Astrocyte (in vitro differentiated cells and primary cell): ENCODE results near the gene PAX3. TPM values are rescaled to one million over a fixed set of nuclear protein-coding genes. Genes with fewer than 3 reads are reported as not detected.

Experiments
- DNase-seq: peaks from one replicate; pipeline ENCODE4 v3.0.0-alpha.2; 2010; ENCODE audit warnings: low read depth
- FAIRE-seq: peaks from 2 replicates; lab custom pipeline; 2011; peaks lifted over from hg19 to GRCh38; lab: Jason Lieb, UNC
- H2AFZ ChIP-seq: 2 replicates; pipeline ENCODE4 v1.6.0; 2012; ENCODE audit warnings: low read depth, low read length, inconsistent platforms
- H3K27ac ChIP-seq: 2 replicates; pipeline ENCODE4 v1.5.1; 2011; ENCODE audit warnings: low read depth, low read length, inconsistent platforms
- H3K27me3 ChIP-seq: 2 replicates; pipeline ENCODE4 v1.6.0; 2011; ENCODE audit warnings: low read length, inconsistent platforms; ENCODE audit not compliant: insufficient read depth
- H3K36me3 ChIP-seq: 2 replicates; pipeline ENCODE4 v1.5.1; 2011; ENCODE audit warnings: low read length, inconsistent platforms; ENCODE audit not compliant: insufficient read depth
- H3K4me1 ChIP-seq: 2 replicates; pipeline ENCODE4 v1.5.1; 2011; ENCODE audit warnings: low read length, inconsistent platforms; ENCODE audit not compliant: insufficient read depth
- H3K4me2 ChIP-seq: 2 replicates; pipeline ENCODE4 v1.6.0; 2012; ENCODE audit warnings: low read length, inconsistent platforms
- H3K4me3 ChIP-seq: 2 replicates; pipeline ENCODE4 v1.5.1; 2011; ENCODE audit warnings: low read depth, mild to moderate bottlenecking, low read length, inconsistent platforms; ENCODE audit not compliant: insufficient read depth
- H3K79me2 ChIP-seq: 2 replicates; pipeline ENCODE4 v1.6.0; 2012; ENCODE audit warnings: mild to moderate bottlenecking, low read length, inconsistent platforms; ENCODE audit not compliant: insufficient read depth
- H3K9ac ChIP-seq: 2 replicates; pipeline ENCODE4 v1.6.0; 2012; ENCODE audit warnings: mild to moderate bottlenecking, low read length, inconsistent platforms
- H3K9me3 ChIP-seq: 2 replicates; pipeline ENCODE4 v1.5.1; 2012; ENCODE audit warnings: low read depth, mild to moderate bottlenecking, low read length, inconsistent platforms; ENCODE audit not compliant: insufficient read depth
- H4K20me1 ChIP-seq: 2 replicates; pipeline ENCODE4 v1.6.0; 2012; ENCODE audit warnings: low read length, inconsistent platforms; ENCODE audit not compliant: insufficient read depth
- H3K27ac Mint-ChIP-seq: one replicate; pipeline ENCODE4 v1.8.0; 2021; ENCODE audit warnings: mild to moderate bottlenecking, mixed read lengths; ENCODE audit not compliant: unreplicated experiment
- H3K27me3 Mint-ChIP-seq: one replicate; pipeline ENCODE4 v1.8.0; 2021; ENCODE audit warnings: low read depth, mixed read lengths; ENCODE audit not compliant: unreplicated experiment
- H3K36me3 Mint-ChIP-seq: one replicate; pipeline ENCODE4 v1.8.0; 2021; ENCODE audit warnings: low read depth, mixed read lengths; ENCODE audit not compliant: unreplicated experiment
- H3K4me1 Mint-ChIP-seq: one replicate; pipeline ENCODE4 v1.8.0; 2021; ENCODE audit warnings: low read depth, mixed read lengths; ENCODE audit not compliant: unreplicated experiment
- H3K4me3 Mint-ChIP-seq: one replicate; pipeline ENCODE4 v1.8.0; 2021; ENCODE audit warnings: mild to moderate bottlenecking, moderate library complexity, mixed read lengths; ENCODE audit not compliant: unreplicated experiment
- H3K9me3 Mint-ChIP-seq: one replicate; pipeline ENCODE4 v1.8.0; 2021; ENCODE audit warnings: mild to moderate bottlenecking, mixed read lengths; ENCODE audit not compliant: unreplicated experiment
- CTCF ChIP-seq: IDR thresholded peaks from 2 replicates; pipeline ENCODE4 v1.5.1; 2011; ENCODE audit warnings: low read depth, mild to moderate bottlenecking, inconsistent platforms, low read length, moderate library complexity; ENCODE audit not compliant: insufficient read depth
- EZH2 ChIP-seq: IDR thresholded peaks from 2 replicates; pipeline ENCODE4 v1.6.1; 2012; ENCODE audit warnings: mild to moderate bottlenecking, low read length, inconsistent platforms; ENCODE audit not compliant: insufficient read depth
- total RNA-seq: library from RNA; stranded (reverse); gene quantifications from 2 replicates; pipeline ENCODE4 v1.2.1, GENCODE V29; 2021

PAX3 gene
- total RNA-seq, 1 donor from 2014 or later = not detected

GRCh38 chr2:222205136-222205535, 93.7 kb downstream of the PAX3 start:
- H2AFZ ChIP-seq = no peak overlapping the region
- no peaks in the 10 kb centered on the region for H3K79me2 ChIP-seq
- H3K27me3 Mint-ChIP-seq = peaks cover 8% of the 10 kb centered on the region
- FAIRE-seq (no peak), DNase-seq (no peak)
- H3K27ac ChIP-seq = no peak overlapping the region
- H3K9me3 ChIP-seq = no peaks in the 10 kb centered on the region
- H3K4me3 Mint-ChIP-seq = no peak overlapping the region
- TF ChIP-seq EZH2 (no peak), CTCF (no peak)
- H3K9ac ChIP-seq = no peak overlapping the region
- H3K9me3 Mint-ChIP-seq = no peaks in the 10 kb centered on the region
- no peaks in the 10 kb centered on the region for H3K4me1 ChIP-seq
- H3K4me3 ChIP-seq = no peak overlapping the region
- H3K4me1 Mint-ChIP-seq = no peaks in the 10 kb centered on the region
- H3K27me3 ChIP-seq = no peaks in the 10 kb centered on the region
- H3K36me3 ChIP-seq = peaks cover 4% of the 10 kb centered on the region
- H3K4me2 ChIP-seq = no peak overlapping the region
- H4K20me1 ChIP-seq = no peaks in the 10 kb centered on the region
- no peak overlapping the region for H3K27ac Mint-ChIP-seq
- no peaks in the 10 kb centered on the region for H3K36me3 Mint-ChIP-seq

- Mint-ChIP-seq H3K27ac (no peak overlapping the region), H3K9me3 (no peaks in the 10 kb centered on the region), H3K4me3 (no peak overlapping the region), H3K27me3 (peaks cover 8% of the 10 kb centered on the region), H3K4me1 (no peaks in the 10 kb centered on the region), H3K36me3 (no peaks in the 10 kb centered on the region)
- H3K9me3 ChIP-seq = no peaks in the 10 kb centered on the region
- H3K36me3 ChIP-seq = peaks cover 4% of the 10 kb centered on the region
- H3K9ac ChIP-seq = no peak overlapping the region
- H3K4me1 ChIP-seq = no peaks in the 10 kb centered on the region
- peak; percentile 8 for DNase-seq
- FAIRE-seq = no peak
- H3K4me3 ChIP-seq = no peak overlapping the region
- H2AFZ ChIP-seq = no peak overlapping the region
- no peaks in the 10 kb centered on the region for H3K27me3 ChIP-seq
- H3K79me2 ChIP-seq = no peaks in the 10 kb centered on the region
- no peak overlapping the region for H3K27ac ChIP-seq
- H4K20me1 ChIP-seq = no peaks in the 10 kb centered on the region
- no peak for TF ChIP-seq CTCF
- TF ChIP-seq EZH2 = no peak
- H3K4me2 ChIP-seq = no peak overlapping the region
Observed at GRCh38 chr2:222203041-222203440, 95.8 kb downstream of the PAX3 start.

- no peak overlapping the region for H3K27ac Mint-ChIP-seq
- no peaks in the 10 kb centered on the region for H3K4me1 ChIP-seq
- peak; percentile 16 for DNase-seq
- H3K79me2 ChIP-seq = no peaks in the 10 kb centered on the region
- no peak for TF ChIP-seq EZH2
- no peak for TF ChIP-seq CTCF
- no peak overlapping the region for H3K4me2 ChIP-seq
- no peaks in the 10 kb centered on the region for H4K20me1 ChIP-seq
- H3K27me3 ChIP-seq = no peaks in the 10 kb centered on the region
- no peak for FAIRE-seq
- peaks cover 4% of the 10 kb centered on the region for H3K36me3 ChIP-seq
- peaks cover 15% of the 10 kb centered on the region for H3K27me3 Mint-ChIP-seq
- no peaks in the 10 kb centered on the region for H3K9me3 ChIP-seq
- no peak overlapping the region for H3K9ac ChIP-seq
- H3K4me3 Mint-ChIP-seq = no peak overlapping the region
- H3K9me3 Mint-ChIP-seq = no peaks in the 10 kb centered on the region
- no peak overlapping the region for H3K4me3 ChIP-seq
- H3K36me3 Mint-ChIP-seq = no peaks in the 10 kb centered on the region
- H2AFZ ChIP-seq = no peak overlapping the region
- no peaks in the 10 kb centered on the region for H3K4me1 Mint-ChIP-seq
- H3K27ac ChIP-seq = no peak overlapping the region
Observed at GRCh38 chr2:222196159-222196558, 102.6 kb downstream of the PAX3 start.
